Peyer's patch (tissue), 4 donors: Measurements from ENCODE around the gene FAU. TPM values are rescaled to one million over a fixed set of nuclear protein-coding genes. Genes with fewer than 3 reads are reported as not detected.
"Not testable (repeated sequence)": the region's sequence is repeated elsewhere in the genome, so short reads cannot be mapped to it uniquely, and the experiment has no call there.

Experiments used
- DNase-seq, 3 donors: peaks; one replicate each; pipeline ENCODE4 v3.0.0-alpha.2; 2017 to 2019
- H3K27ac ChIP-seq, 4 donors: fragments of 200-600 bp; sonication (generic); one replicate each; pipeline ENCODE4 v1.5.1; 2016 to 2019
- H3K27me3 ChIP-seq, 2 donors: fragments of 200-600 bp; sonication (generic); one replicate each; pipeline ENCODE4 v1.5.1; 2019
- H3K36me3 ChIP-seq, 3 donors: fragments of 200-600 bp; sonication (generic); one replicate each; pipeline ENCODE4 v1.5.1; 2016 to 2019
- H3K4me1 ChIP-seq, 4 donors: fragments of 200-600 bp; sonication (generic); one replicate each; pipeline ENCODE4 v1.5.1; 2016 to 2019
- H3K4me3 ChIP-seq, 4 donors: fragments of 200-600 bp; sonication (generic); 1 replicate in 3 of 4; 2 replicates in 1 of 4; pipeline ENCODE4 v1.5.1; 2016 to 2019; ENCODE audit warnings: mild to moderate bottlenecking in 1 of 4
- H3K9me3 ChIP-seq, 4 donors: fragments of 200-600 bp; sonication (generic); one replicate each; pipeline ENCODE4 v1.5.1; 2016 to 2019; ENCODE audit warnings: mild to moderate bottlenecking in 1 of 4
- POLR2A ChIP-seq, 2 donors: fragments of 450-650 bp; IDR thresholded peaks; one replicate each; pipeline ENCODE4 v1.5.1; 2017; ENCODE audit warnings: antibody characterized with exemption in 2 of 2, mild to moderate bottlenecking in 2 of 2, moderate library complexity in 2 of 2
- total RNA-seq, 4 donors: library from RNA; depleted of rRNA; stranded (reverse); fragments of >200 nt; gene quantifications; one replicate each; pipeline ENCODE4 v1.1.0, GENCODE V29; 2016
- TF ChIP-seq, protein P1 (sequence below), 6 experiments: fragments of 450-650 bp in 4 of 6; fragments of 200-600 bp in 2 of 6; sonication (generic) in 1 of 6; IDR thresholded peaks; one replicate each; pipeline ENCODE4 v1.5.1; 2017 to 2019; ENCODE audit warnings: antibody characterized with exemption in 6 of 6, mild to moderate bottlenecking in 3 of 6, moderate library complexity in 1 of 6

FAU gene
- total RNA-seq, 4 donors from 2014 or later = 412 to 714 (median 579) TPM

DNA sequence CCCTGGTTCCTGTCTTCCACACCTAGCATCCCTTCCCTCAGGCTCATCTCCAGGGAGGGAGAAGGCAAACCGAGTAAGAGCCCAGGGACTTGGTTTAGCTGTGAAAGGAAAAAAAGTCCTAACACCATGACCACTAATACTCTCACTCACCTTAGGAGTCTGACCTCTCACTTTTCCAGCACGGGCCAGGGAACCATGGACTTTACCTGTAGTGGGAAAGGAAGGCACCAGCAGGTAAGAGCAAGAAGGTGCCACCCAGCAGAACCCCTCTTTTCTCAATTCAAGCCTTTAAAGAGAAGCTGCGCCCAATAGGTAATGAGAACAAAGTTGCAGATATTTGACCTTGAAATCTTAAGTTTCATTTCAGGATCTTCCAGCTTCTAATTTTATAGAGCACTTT is 1.1 kb downstream of the FAU start:
- TF ChIP-seq POLR2A (IDR thresholded peaks at IDR 0.05) = no peak
- TF ChIP-seq, protein P1, sequence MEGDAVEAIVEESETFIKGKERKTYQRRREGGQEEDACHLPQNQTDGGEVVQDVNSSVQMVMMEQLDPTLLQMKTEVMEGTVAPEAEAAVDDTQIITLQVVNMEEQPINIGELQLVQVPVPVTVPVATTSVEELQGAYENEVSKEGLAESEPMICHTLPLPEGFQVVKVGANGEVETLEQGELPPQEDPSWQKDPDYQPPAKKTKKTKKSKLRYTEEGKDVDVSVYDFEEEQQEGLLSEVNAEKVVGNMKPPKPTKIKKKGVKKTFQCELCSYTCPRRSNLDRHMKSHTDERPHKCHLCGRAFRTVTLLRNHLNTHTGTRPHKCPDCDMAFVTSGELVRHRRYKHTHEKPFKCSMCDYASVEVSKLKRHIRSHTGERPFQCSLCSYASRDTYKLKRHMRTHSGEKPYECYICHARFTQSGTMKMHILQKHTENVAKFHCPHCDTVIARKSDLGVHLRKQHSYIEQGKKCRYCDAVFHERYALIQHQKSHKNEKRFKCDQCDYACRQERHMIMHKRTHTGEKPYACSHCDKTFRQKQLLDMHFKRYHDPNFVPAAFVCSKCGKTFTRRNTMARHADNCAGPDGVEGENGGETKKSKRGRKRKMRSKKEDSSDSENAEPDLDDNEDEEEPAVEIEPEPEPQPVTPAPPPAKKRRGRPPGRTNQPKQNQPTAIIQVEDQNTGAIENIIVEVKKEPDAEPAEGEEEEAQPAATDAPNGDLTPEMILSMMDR (IDR thresholded peaks at IDR 0.05) = no peak
- peak overlapping the region in 3 of 4 donors; percentile 75 to 89 (median 88) for H3K4me3 ChIP-seq
- H3K9me3 ChIP-seq = no peaks in the 10 kb centered on the region
- H3K27me3 ChIP-seq = no peaks in the 10 kb centered on the region
- H3K27ac ChIP-seq = peak overlapping the region; percentile 95 to 99 (median 96)
- H3K4me1 ChIP-seq = peaks cover 3 to 42% (median 23%) of the 10 kb centered on the region in 4 donors
- DNase-seq = peak in 1 of 3 donors; percentile 12
- peaks cover 0 to 39% (median 0%) of the 10 kb centered on the region in 3 donors for H3K36me3 ChIP-seq

DNA sequence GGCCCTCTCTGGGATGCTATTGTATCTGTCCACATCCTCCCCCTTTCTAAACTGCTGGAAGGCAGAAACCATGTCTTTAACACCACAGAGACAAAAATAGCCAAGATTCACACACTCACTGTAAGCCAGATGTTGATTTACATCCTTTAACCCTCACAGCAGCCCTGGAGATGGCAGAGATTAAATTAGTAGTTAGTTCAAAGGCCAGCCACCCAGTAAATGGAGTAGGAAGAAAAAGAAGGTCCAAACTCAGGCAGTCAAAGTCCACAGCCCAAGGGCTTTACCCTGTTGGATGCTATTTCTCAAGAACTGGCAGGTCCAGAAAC is 2.3 kb downstream of the FAU start:
- Histone ChIP-seq H3K27ac (peak overlapping the region in 1 of 4 donors; percentile 6), H3K9me3 (no peaks in the 10 kb centered on the region), H3K4me3 (no peak overlapping the region), H3K36me3 (peaks cover 0 to 27% (median 0%) of the 10 kb centered on the region in 3 donors), H3K4me1 (peaks cover 3 to 46% (median 24%) of the 10 kb centered on the region in 4 donors), H3K27me3 (no peaks in the 10 kb centered on the region)
- DNase-seq = peak in 1 of 3 donors; percentile 34
- no peak for TF ChIP-seq POLR2A (IDR thresholded peaks at IDR 0.05)
- TF ChIP-seq, protein P1 (IDR thresholded peaks at IDR 0.05) = no peak

- not testable (repeated sequence) for H3K4me3 ChIP-seq, H3K9me3 ChIP-seq, H3K27me3 ChIP-seq
- DNase-seq = peak in 2 of 3 donors; percentile 19 to 32
- H3K36me3 ChIP-seq = peaks cover 0 to 24% (median 0%) of the 10 kb centered on the region in 3 donors
- peak overlapping the region in 1 of 4 donors; percentile 93 for H3K27ac ChIP-seq
- H3K4me1 ChIP-seq = peaks cover 3 to 46% (median 24%) of the 10 kb centered on the region in 4 donors
Measured at GRCh38 chr11:65118891-65119669, 2.9 kb downstream of the FAU start.

DNA sequence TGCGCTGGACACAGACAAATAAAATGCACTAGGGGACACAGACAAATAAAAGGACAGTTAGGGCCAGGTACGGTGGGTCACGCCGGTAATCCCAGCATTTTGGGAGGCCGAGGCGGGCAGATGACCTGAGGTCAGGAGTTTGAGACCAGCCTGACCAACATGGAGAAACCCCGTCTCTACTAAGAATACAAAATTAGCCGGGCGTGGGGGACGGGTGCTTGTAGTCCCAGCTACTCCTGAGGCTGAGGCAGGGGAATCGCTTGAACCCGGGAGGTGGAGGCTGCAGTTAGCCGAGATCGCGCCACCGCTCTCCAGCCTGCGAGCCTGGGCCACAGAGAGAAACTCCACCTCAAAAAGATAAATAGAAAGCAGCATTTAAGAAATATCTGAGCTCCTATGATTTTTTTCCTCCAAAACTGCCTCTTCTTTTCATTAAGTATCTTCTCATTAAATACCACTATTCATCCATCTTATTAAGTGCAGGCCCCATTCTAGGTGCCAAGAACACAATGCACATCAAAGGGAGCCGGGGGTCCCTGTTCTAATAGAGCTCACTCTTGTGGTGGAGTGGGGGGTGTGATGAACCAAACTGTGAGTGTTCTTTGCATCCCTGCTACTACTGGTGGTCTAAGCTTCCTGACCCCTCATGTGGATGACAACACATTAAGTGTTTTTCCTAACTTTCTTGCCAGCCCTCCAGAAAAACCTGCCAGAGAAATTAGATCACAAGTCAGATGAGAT is 3.7 kb downstream of the FAU start:
- no peak overlapping the region for H3K4me3 ChIP-seq
- TF ChIP-seq, protein P1 (IDR thresholded peaks at IDR 0.05) = no peak
- no peak for TF ChIP-seq POLR2A (IDR thresholded peaks at IDR 0.05)
- DNase-seq = no peak

DNA sequence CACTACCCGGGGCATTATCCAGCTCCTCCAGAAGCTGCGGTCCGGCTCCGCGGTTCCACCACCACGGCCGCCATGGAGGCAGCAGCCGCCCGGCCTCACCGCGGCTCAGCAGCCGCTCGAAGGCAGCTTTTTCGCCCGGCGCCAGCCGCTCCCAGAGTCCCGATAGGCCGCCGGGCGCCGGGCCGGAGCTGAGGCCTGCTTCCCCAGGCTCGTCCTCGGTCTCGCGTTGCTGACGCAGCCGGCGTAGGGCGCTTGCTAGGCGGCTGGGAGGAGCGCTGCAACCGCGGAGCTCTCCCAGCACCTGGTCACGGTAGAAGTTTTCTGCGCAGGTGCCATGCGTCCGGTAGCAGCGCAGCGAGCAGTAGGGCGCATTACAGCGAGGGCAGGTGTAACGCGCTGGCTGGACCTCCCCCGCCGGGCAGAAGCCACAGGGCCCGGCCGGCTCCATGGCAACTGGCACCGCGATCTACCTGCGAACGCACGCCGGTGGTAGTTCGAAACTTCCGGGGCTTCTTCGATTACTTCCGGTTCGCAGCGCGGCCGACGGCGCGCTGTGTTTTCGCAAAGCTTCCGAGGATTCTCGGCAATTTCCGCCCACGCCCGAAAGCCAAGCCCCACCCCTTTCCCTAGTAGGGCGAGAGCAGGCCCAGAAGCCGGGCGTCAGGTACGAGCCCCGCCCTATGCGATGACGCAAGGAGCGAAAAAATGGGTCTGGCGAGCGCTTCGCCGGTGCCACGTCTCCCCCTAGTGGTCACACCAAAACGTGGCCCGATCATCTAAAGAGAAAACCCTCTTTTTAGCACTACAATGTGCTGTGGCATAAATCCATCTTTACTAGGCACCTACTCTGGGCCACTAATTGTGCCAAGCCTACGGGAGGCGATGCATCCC is 4.5 kb downstream of the FAU start, which contains the start of gene ZNHIT2:
ZNHIT2 (minus strand) TSS at position 496 of the 891 bp plus-strand sequence; CDS start at position 448, 48 bp downstream.
- Histone ChIP-seq H3K9me3 (no peaks in the 10 kb centered on the region), H3K4me1 (peaks cover 12 to 42% (median 28%) of the 10 kb centered on the region in 4 donors), H3K4me3 (peak within 1 kb of the TSS; percentile 68 to 97 (median 82)), H3K36me3 (peaks cover 0 to 24% (median 0%) of the 10 kb centered on the region in 3 donors), H3K27ac (peak within 1 kb of the TSS; percentile 76 to 93 (median 80)), H3K27me3 (no peaks in the 10 kb centered on the region)
- peak; percentile 100 for DNase-seq
- TF ChIP-seq, protein P1 (IDR thresholded peaks at IDR 0.05) = peak; percentile 91 to 99 (median 98)
- peak; percentile 31 to 53 for TF ChIP-seq POLR2A (IDR thresholded peaks at IDR 0.05)

More for the DNA sequence above, 3.7 kb downstream of the FAU start:
- no peaks in the 10 kb centered on the region for H3K27me3 ChIP-seq
- H3K27ac ChIP-seq = peak overlapping the region; percentile 13 to 93 (median 73)
- H3K4me1 ChIP-seq = peaks cover 6 to 42% (median 27%) of the 10 kb centered on the region in 4 donors
- peaks cover 0 to 24% (median 0%) of the 10 kb centered on the region in 3 donors for H3K36me3 ChIP-seq
- H3K9me3 ChIP-seq = no peaks in the 10 kb centered on the region
